Glutamatergic neuron (in vitro differentiated cells): Measurements from ENCODE around the gene P2RY6. TPM values are rescaled to one million over a fixed set of nuclear protein-coding genes. Genes with fewer than 3 reads are reported as not detected.

Experiments
- DNase-seq: peaks from one replicate; pipeline ENCODE4 v3.0.0; 2022
- H3K27ac Mint-ChIP-seq: one replicate; pipeline ENCODE4 v1.8.0; 2020; ENCODE audit warnings: mild to moderate bottlenecking, mixed read lengths, inconsistent platforms; ENCODE audit not compliant: unreplicated experiment
- H3K27me3 Mint-ChIP-seq: one replicate; pipeline ENCODE4 v1.8.0; 2020; ENCODE audit warnings: mild to moderate bottlenecking, moderate library complexity, mixed read lengths, inconsistent platforms; ENCODE audit not compliant: unreplicated experiment
- H3K36me3 Mint-ChIP-seq: one replicate; pipeline ENCODE4 v1.8.0; 2020; ENCODE audit warnings: mild to moderate bottlenecking, mixed read lengths, inconsistent platforms; ENCODE audit not compliant: unreplicated experiment
- H3K4me1 Mint-ChIP-seq: one replicate; pipeline ENCODE4 v1.8.0; 2020; ENCODE audit warnings: mild to moderate bottlenecking, low read depth, mixed read lengths, inconsistent platforms; ENCODE audit not compliant: unreplicated experiment
- H3K4me3 Mint-ChIP-seq: one replicate; pipeline ENCODE4 v1.8.0; 2020; ENCODE audit warnings: mild to moderate bottlenecking, mixed read lengths, inconsistent platforms; ENCODE audit not compliant: unreplicated experiment
- H3K9me3 Mint-ChIP-seq: one replicate; pipeline ENCODE4 v1.8.0; 2020; ENCODE audit warnings: mild to moderate bottlenecking, moderate library complexity, mixed read lengths, inconsistent platforms; ENCODE audit not compliant: unreplicated experiment
- CTCF ChIP-seq: fragments of 200-600 bp; sonication (generic); IDR thresholded peaks from one replicate; pipeline ENCODE4 v1.5.0; 2021; ENCODE audit not compliant: partially characterized antibody, unreplicated experiment
- long read RNA-seq: library from polyadenylated mRNA; unstranded; transcript quantifications from one replicate; pipeline ENCODE4 v2.0.0, GENCODE V29; 2020; ENCODE audit not compliant: unreplicated experiment
- total RNA-seq: library from RNA; stranded (reverse); fragmentation: NEBNext Ultra II Directional; extraction: Animal tissue kit (Norgen Biotek cat#: 25700); gene quantifications from one replicate; pipeline ENCODE4 v1.2.1, GENCODE V29; 2021; ENCODE audit not compliant: unreplicated experiment

P2RY6 gene
- not detected for total RNA-seq
- long read RNA-seq, result 0 reads

DNA sequence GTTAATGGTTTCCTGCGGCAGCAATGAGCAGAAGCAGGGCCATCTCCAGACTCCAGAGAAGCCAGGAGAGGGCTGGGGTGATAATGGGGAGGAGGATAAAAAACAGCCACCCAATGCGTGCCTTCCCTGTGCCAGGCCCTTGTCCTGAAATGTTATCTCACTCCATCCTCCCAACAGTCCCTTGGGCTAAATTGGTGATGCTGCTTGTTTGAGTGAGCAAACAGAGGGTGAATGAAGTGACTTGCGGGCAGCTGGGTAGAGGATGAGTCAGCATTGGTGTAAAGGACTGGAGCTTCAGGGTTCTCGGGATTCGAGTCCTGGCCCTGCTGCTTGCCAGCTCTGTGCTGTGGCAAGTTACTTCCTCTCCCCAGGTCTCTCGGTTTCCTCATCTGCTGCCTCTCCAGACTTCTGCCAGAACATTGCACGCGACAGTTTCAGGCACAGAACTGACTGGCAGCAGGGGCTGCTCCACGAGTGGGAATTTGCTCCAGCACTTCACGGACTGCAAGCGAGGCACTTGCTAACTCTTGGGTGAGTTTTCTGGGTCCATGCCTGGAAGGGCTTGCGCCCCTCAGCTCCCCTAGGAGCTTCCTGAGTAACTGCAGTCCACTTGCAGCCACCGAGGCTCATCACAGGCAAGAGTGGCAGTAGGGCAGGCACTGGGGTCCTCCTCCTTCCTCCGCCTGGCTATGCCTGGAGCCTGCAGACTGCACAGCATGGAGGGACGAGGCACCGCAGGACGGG, at the start of gene P2RY6:
Gene P2RY6, plus strand, starts transcription at position 403 of the 744 bp plus-strand sequence. CDS start 24,181 bp downstream, outside the sequence.
- H3K27me3 Mint-ChIP-seq, result peaks cover 2% of the 10 kb centered on the region
- peak within 1 kb of the TSS; percentile 64 for H3K27ac Mint-ChIP-seq
- DNase-seq, result peak; percentile 14

DNA sequence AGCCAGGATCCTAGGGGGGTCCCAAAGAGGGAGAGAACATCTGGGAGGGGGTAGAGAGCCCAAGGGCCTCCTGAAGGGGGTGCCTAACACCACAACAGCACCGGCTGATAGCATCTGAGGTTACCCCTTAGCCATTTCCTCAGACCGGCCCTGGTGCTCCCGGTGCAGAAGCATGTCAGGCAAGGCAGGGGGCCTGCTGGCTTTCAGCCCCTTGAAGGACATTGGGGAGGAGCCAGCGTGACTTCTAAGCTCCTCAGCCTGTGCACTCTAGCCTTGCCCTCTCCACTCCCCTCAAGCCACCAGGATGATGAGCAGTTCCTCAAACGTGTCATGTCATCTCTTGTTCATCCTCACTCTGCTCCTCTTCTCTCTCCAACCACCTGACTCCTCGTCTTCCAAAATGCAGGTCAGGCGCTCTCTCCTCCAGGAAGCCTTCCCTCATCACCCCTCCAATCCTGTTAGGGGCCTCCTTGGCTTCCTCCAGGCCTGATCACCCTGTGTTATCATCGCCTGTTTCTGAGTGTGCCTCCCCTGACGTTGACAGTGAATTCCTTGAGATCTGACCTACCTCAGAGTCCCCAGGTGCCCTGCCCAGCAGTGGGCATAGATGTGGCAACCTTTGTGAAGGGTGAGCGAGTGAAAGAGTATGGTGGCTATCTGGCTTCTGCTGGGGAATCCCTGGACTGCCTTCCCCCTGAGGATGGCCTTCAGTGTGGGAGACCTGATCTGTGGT, 48.0 kb upstream of the P2RY6 start:
- peak; percentile 5 for DNase-seq
- H3K4me3 Mint-ChIP-seq, result no peak overlapping the region
- H3K4me1 Mint-ChIP-seq, result peaks cover 4% of the 10 kb centered on the region
- H3K27me3 Mint-ChIP-seq, result peaks cover 9% of the 10 kb centered on the region
- TF ChIP-seq CTCF, result no peak
- no peak overlapping the region for H3K27ac Mint-ChIP-seq
- no peaks in the 10 kb centered on the region for H3K36me3 Mint-ChIP-seq
- no peaks in the 10 kb centered on the region for H3K9me3 Mint-ChIP-seq

More for the DNA sequence above, at the start of gene P2RY6:
- Mint-ChIP-seq H3K4me1 (peaks cover 37% of the 10 kb centered on the region), H3K4me3 (peak within 1 kb of the TSS; percentile 55), H3K9me3 (peaks cover 8% of the 10 kb centered on the region), H3K36me3 (no peaks in the 10 kb centered on the region)
- TF ChIP-seq CTCF, result no peak

- peak; percentile 6 for DNase-seq
- Mint-ChIP-seq H3K27me3 (peaks cover 10% of the 10 kb centered on the region), H3K4me3 (no peak overlapping the region), H3K27ac (no peak overlapping the region), H3K9me3 (no peaks in the 10 kb centered on the region), H3K36me3 (no peaks in the 10 kb centered on the region), H3K4me1 (peaks cover 4% of the 10 kb centered on the region)
- TF ChIP-seq CTCF, result no peak
Measured at GRCh38 chr11:73225001-73225686, 47.0 kb upstream of the P2RY6 start.

DNA sequence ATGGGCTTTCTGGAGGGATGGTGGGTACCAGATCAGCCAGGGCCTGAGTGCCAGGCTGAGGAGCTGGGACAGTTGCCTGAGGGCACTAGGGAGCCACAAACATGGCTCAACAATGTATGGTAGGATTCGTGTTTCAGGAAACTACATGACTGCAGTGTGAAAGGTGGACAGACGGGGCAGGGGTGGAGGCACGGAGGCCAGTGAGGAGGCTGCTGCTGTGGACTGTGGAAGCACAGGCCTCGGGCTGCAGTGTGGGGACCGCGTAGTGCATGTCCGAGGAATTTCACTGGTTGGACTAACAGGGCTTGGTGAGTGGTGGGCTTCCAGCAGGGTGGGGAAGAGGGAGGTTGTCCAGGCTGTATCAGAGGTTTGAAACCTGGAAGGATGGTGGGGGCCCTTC, 46.3 kb upstream of the P2RY6 start:
- no peaks in the 10 kb centered on the region for H3K36me3 Mint-ChIP-seq
- no peaks in the 10 kb centered on the region for H3K9me3 Mint-ChIP-seq
- H3K27me3 Mint-ChIP-seq, result peaks cover 10% of the 10 kb centered on the region
- H3K27ac Mint-ChIP-seq, result no peak overlapping the region
- DNase-seq, result peak; percentile 6
- H3K4me3 Mint-ChIP-seq, result no peak overlapping the region
- TF ChIP-seq CTCF, result no peak
- H3K4me1 Mint-ChIP-seq, result peaks cover 4% of the 10 kb centered on the region
